ENCODE measurements around the gene GIN1.

GRCh38 chr5:103151156-103151555 is 31.2 kb upstream of the GIN1 start:
- no peak for TF ChIP-seq CTCF (IDR thresholded peaks at IDR 0.05)
- TF ChIP-seq ZFX (IDR thresholded peaks at IDR 0.05; ENCODE audit: borderline replicate concordance): no peak

Measured in 22Rv1 (cell line).